ENCODE results near the gene STRA6. TPM values are rescaled to one million over a fixed set of nuclear protein-coding genes. Genes with fewer than 3 reads are reported as not detected.
A peak's percentile ranks its signal among the peaks of the same experiment; 100 is the strongest.

The STRA6 gene, protein sequence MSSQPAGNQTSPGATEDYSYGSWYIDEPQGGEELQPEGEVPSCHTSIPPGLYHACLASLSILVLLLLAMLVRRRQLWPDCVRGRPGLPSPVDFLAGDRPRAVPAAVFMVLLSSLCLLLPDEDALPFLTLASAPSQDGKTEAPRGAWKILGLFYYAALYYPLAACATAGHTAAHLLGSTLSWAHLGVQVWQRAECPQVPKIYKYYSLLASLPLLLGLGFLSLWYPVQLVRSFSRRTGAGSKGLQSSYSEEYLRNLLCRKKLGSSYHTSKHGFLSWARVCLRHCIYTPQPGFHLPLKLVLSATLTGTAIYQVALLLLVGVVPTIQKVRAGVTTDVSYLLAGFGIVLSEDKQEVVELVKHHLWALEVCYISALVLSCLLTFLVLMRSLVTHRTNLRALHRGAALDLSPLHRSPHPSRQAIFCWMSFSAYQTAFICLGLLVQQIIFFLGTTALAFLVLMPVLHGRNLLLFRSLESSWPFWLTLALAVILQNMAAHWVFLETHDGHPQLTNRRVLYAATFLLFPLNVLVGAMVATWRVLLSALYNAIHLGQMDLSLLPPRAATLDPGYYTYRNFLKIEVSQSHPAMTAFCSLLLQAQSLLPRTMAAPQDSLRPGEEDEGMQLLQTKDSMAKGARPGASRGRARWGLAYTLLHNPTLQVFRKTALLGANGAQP
- under 1 TPM in 1 of 6 experiments, not detected in 5; 0.12 TPM for total RNA-seq
- long read RNA-seq, result 0 reads

- ATAC-seq (no peak), DNase-seq (no peak)
- H3K4me3 ChIP-seq, result no peak within 1 kb of the TSS
- TF ChIP-seq POLR2A (IDR thresholded peaks at IDR 0.05) (no peak), CTCF (IDR thresholded peaks at IDR 0.05) (no peak)
- 38% methylated on average over 13 of the region's 26 CpGs for whole genome bisulfite sequencing (ENCODE audit: insufficient coverage, low coverage, low lambda C conversion rate, missing lambda C conversion rate)
- intact Hi-C loops (cut with DNase I), result no loop called here
- no peak within 1 kb of the TSS for H3K27ac ChIP-seq
- H3K9me3 ChIP-seq, result no peaks in the 10 kb centered on the region
- H3K27me3 ChIP-seq, result no peaks in the 10 kb centered on the region
- peaks cover 0 to 3% (median 0%) of the 10 kb centered on the region in 4 donors for H3K4me1 ChIP-seq
- H3K36me3 ChIP-seq, result no peaks in the 10 kb centered on the region
Observed at GRCh38 chr15:74202452-74203401, at the start of gene STRA6. Gene STRA6, minus strand, starts transcription at chr15:74202787. Its CDS starts 520 bp downstream, at chr15:74202267.

DNA sequence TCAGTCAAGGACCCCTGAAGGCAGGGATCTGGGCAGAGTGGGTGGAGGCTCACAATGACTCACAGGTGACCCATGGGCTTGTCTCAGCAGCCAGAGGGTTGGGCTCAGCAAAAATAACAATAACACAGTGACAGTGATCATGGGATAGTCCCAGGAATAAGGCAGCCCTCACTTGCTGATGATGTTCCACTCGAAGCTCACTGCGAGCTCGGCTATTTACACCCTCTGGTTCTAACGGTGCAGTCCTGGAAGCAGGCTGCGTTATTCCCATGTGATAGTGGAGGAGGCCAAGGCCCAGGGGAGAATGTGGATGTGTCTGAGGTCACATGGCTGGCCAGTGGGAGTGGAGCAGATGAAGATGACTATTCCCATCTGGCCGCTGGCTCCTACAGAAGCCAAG, 49.7 kb upstream of the STRA6 start:
- WGBS (ENCODE audit: insufficient coverage, low coverage, low lambda C conversion rate, missing lambda C conversion rate), result 93% methylated on average over 4 of the region's 6 CpGs
- H3K36me3 ChIP-seq, result no peaks in the 10 kb centered on the region
- peaks cover 0 to 14% (median 4%) of the 10 kb centered on the region in 4 donors for H3K4me1 ChIP-seq
- intact Hi-C loops (cut with DNase I), result no loop called here
- H3K27me3 ChIP-seq, result no peaks in the 10 kb centered on the region
- no peak for TF ChIP-seq POLR2A (IDR thresholded peaks at IDR 0.05)
- TF ChIP-seq CTCF (IDR thresholded peaks at IDR 0.05), result no peak
- H3K27ac ChIP-seq, result no peak overlapping the region
- no peak for ATAC-seq
- DNase-seq, result no peak
- H3K4me3 ChIP-seq, result no peak overlapping the region
- no peaks in the 10 kb centered on the region for H3K9me3 ChIP-seq

- Histone ChIP-seq H3K27ac (no peak overlapping the region), H3K4me3 (no peak overlapping the region), H3K36me3 (no peaks in the 10 kb centered on the region), H3K4me1 (peaks cover 0 to 14% (median 4%) of the 10 kb centered on the region in 4 donors), H3K9me3 (no peaks in the 10 kb centered on the region), H3K27me3 (no peaks in the 10 kb centered on the region)
- no CpG with 5 or more reads among the region's 5 CpGs for WGBS (ENCODE audit: insufficient coverage, low coverage, low lambda C conversion rate, missing lambda C conversion rate)
- ATAC-seq (peak; percentile 90 to 96 (median 92)), DNase-seq (peak; percentile 76 to 89 (median 86))
- intact Hi-C loops (cut with DNase I), result no loop called here
- TF ChIP-seq POLR2A (IDR thresholded peaks at IDR 0.05), result no peak
Observed at GRCh38 chr15:74251131-74251811, 48.7 kb upstream of the STRA6 start.

DNA sequence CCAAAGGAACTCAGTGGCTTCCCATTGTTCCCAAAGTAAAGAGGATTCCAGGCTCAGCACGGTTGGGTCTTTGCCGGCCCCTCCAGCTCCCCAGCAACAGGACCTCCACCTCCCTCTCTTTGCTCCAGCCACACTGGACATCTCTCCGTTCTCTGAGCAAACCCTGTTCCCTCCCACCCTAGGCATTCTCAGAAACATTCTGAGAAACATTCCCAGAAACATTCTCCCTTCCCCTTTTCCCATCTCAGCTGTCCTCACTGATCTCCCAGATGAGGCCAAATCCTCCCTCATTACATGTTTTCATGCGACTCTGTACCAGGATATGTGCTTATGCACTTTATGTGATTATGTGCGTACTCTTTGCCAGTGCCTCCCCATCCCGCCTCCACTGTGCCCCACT, 47.7 kb upstream of the STRA6 start:
- H3K36me3 ChIP-seq, result no peaks in the 10 kb centered on the region
- TF ChIP-seq CTCF (IDR thresholded peaks at IDR 0.05), result no peak
- no peak for TF ChIP-seq POLR2A (IDR thresholded peaks at IDR 0.05)
- WGBS (ENCODE audit: insufficient coverage, low coverage, low lambda C conversion rate, missing lambda C conversion rate), result 87% methylated on average over 3 of the region's 6 CpGs
- no peaks in the 10 kb centered on the region for H3K9me3 ChIP-seq
- ATAC-seq, result no peak
- H3K27me3 ChIP-seq, result no peaks in the 10 kb centered on the region
- DNase-seq, result no peak
- intact Hi-C loops (cut with DNase I), result no loop called here
- H3K4me1 ChIP-seq, result peaks cover 0 to 14% (median 4%) of the 10 kb centered on the region in 4 donors
- no peak overlapping the region for H3K4me3 ChIP-seq
- no peak overlapping the region for H3K27ac ChIP-seq
